Fibroblast of the conjunctiva (primary cell): ENCODE measurements around the gene FOXO1.
A peak's percentile ranks its signal among the peaks of the same experiment; 100 is the strongest.

Experiments used
- DNase-seq: peaks from one replicate; pipeline ENCODE4 v3.0.0-alpha.2; 2010; ENCODE audit warnings: low read depth

Gene FOXO1

DNA sequence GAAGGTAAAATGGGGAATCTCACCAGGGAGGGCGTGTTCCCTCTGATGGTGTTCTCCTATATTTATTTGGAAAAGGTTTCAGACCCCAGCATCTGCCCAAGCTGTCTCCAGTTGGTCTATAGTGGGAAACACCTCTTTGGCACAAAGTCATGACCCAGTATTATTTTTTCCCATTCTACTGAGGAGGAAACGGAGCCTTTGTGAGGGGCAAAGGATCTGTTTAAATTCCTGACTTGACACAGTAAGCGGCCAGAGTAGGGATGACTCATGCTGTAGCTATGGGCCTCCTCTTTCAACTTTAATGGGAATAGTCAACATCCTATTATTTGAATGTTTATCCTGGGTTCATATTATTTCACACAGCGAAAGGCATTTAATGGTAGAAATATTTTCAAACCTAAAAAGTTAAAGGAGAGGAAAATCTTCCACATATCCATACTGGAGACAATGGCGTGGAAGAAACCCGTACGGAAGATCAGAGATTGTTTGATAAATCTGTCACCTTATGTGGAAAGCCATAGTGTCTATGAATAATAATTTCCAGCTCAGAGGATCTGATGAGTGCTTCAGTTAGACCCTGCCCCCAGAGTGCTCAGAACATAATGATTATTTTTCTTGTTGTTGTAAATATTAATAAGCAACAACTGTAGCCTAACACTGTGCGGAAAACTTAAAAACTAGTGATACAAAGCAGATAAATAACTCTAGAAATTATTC, 126.0 kb downstream of the FOXO1 start:
- DNase-seq = peak; percentile 43

- DNase-seq = no peak
Observed at GRCh38 chr13:40539576-40540327, 126.7 kb downstream of the FOXO1 start.

- no peak for DNase-seq
Observed at GRCh38 chr13:40537146-40537895, 129.1 kb downstream of the FOXO1 start.

DNA sequence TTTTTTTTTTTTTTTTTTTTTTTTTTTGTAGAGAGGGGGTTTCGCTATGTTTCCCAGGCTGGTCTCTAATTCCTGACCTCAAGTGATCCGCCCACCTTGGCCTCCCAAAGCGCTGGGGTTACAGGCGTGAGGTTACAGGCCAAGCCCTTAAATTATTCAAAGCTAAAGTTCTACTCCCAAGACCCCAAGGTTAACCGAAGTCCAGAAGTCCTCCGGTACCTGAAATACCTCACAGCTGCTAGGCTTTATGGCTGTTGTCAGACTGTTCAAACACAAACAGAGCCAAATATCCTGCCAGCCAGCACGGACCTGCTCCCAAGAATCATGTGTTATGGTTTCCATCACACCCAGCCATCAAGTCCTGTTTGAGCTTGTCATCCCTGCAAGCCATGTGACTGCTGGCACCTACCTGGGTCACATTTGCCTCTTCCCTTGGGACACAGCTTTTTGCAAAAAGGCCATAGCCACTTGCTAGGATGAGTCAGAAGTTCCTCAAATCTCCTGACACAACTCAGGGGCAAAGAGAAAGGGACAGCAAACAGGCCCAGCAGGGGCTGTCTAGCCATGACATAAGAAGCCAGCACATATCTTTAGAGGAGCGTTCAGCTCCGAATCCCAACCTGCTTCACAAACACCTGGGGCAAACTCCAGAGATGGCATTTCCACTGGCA, 129.9 kb downstream of the FOXO1 start:
- no peak for DNase-seq

DNA sequence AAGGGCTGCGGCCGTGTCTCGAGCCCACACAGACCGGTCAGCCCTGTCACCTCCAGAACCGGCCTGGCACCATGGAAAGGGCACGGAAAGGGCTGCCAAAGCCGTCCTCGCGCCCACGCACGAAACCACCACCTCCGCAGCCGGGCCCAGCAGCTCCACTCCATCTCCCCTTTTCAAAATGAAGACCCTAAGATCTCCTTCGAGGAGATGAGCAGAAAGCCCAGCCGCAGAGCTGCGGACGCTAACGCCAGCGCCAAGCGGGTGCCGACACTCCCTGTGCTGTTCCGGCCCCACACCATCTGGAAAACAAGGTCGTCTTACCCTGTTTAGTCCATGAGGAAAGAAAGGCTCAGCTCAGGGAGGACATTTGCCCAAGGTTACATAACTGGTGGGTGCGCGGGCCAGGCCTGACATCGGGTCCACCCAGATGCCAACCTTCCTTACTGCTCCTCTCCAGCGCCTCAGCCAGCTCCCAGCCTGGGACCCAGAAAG, 131.1 kb downstream of the FOXO1 start:
- DNase-seq = no peak

- no peak for DNase-seq
Observed at GRCh38 chr13:40534456-40534855, 132.0 kb downstream of the FOXO1 start.

DNA sequence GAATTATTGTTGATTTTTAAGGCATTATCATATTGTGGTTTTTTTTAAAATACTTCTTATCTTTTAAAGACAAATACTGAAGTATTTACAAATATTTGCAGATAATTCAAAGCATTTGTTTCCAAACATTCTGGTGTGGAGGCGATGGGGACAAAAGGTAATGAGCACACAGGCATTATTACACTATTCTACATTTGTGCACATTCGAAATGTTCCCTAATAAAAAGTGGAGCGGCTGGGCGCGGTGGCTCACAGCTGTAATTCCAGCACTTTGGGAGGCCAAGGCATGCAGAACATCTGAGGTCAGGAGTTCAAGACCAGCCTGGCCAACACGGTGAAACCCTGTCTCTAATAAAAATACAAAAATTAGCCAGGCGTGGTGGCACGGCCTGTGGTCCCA, 133.4 kb downstream of the FOXO1 start:
- DNase-seq = no peak

GRCh38 chr13:40530961-40531360, 135.5 kb downstream of the FOXO1 start:
- DNase-seq = no peak

GRCh38 chr13:40528881-40529280, 137.6 kb downstream of the FOXO1 start:
- no peak for DNase-seq

GRCh38 chr13:40527914-40528313, 138.5 kb downstream of the FOXO1 start:
- DNase-seq = no peak

- DNase-seq = no peak
Observed at GRCh38 chr13:40522282-40522681, 144.2 kb downstream of the FOXO1 start.

DNA sequence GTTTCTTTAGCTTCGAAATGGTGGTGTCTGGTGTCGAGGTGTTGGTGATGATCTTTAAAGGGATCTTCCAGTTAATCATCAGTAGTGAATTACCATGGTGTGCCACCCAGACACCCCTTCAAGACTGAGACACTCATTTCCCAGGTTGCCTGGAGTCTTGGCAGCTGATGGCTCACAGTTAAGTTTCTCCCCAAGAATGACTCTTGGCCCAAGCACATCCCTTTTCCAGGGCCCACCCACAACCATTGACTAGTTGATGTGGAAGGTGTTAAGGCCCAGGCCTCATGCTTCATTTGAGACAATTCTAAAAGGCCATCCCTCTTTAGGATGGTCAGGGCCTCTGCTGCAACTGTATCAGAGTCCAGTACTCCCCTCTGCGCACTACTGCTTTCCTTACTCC, 145.5 kb downstream of the FOXO1 start:
- DNase-seq = no peak

DNA sequence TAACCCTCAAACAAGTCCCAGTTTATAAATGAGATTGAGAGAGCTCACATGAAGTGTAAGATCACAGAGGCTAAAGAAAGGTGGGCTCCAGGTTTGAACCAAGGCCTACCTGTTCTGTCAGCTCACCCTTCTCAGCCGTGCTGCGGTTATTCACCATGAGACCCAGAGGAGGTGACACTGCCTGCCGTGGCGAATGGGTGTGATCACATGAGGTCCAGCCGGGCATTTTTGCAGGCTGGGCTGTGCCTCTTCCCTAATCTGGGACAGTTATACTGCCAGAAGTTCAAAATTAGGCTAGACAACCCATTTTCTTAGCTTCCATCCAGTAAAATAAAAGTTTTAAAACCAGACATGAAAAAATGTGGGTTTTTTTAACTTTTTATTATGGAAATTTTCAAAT, 146.8 kb downstream of the FOXO1 start:
- DNase-seq = no peak

DNA sequence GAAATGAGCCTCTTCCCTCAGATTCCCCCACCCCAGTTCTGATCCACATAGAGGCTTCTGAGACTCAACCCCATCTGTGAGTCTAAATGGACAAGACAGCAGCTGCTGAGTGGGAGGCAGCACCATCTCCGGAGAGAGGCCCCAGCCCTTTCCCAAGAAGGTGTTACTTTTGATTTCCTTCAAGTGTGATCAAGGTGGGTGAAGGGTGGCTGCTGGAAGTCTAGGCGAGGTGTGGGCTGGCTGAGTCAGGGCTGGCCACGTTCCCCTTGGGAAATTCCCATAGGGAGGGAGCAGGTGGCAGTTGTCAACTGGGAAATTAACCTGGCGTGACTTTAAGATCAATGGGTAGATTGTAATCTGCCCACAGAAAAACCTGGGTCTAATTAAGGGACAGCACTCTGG, 148.0 kb downstream of the FOXO1 start:
- no peak for DNase-seq

- no peak for DNase-seq
Observed at GRCh38 chr13:40517486-40518480, 148.7 kb downstream of the FOXO1 start.

DNA sequence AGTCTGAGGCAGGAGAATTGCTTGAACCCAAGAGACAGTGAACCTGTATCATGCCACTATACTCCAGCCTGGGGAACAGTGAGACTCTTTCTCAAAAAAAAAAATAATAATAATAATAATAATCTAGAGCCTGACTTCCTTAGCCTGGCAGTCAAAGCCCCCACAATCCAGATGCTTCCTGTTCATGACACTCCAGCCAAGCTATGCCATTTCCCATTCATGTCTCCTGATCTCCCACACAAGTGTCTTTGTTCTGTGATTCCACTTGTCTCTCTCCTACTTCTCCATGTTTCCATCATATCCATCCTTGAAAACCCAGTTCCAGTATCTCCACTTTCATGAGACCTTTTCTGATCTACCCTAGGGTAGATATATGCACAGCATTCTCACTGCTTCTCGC, 150.7 kb downstream of the FOXO1 start:
- no peak for DNase-seq

- no peak for DNase-seq
Observed at GRCh38 chr13:40514802-40515201, 151.6 kb downstream of the FOXO1 start.

DNA sequence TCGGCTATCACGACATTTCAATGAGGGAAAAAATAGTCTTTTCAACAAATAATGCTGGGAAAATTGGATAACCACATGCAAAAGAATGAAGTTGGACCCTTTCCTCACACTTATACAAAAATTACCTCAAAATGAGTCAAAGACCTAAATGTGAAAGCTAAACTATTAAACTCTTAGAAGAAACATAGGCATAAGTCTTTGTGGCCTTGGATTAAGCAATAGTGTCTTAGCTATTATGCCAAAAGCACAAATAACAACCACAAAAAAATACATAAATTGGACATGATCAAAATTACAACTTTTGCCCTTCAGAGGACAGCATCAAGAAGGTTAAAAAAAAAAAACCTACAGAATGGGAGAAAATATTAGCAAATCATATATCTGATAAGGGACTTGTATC, 156.6 kb downstream of the FOXO1 start:
- no peak for DNase-seq

DNA sequence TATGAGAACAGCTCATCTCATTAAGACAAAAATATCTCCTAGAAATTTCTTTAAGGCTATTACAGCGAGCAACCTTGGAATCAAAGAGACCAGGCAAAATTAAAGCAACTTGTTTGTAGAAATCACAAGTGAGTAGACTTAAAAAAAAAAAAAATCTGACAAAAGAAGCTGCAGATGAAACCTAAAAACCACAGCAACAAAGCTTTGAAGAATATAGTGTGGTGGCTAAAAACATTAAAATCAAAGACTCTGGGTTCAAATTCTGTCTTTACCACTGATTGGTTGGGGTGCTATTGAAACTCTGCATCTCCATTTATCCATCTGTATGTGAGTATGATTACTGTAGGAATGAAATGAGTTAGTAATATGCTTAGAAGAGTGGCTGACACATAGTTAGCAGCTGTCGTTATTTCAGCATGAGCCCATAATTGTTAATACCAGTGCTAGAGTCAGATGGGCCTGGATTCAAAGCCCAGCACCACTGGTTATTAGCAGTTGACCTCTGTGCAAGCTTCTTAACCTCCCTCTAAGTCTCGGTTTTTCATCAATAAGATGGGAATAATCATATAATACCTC, 157.6 kb downstream of the FOXO1 start:
- DNase-seq = no peak

GRCh38 chr13:40508127-40508526, 158.3 kb downstream of the FOXO1 start:
- peak; percentile 58 for DNase-seq
